Ammon's horn (tissue), 1 donor: ENCODE results near the gene OR2T6.
"Not testable (repeated sequence)": the region's sequence is repeated elsewhere in the genome, so short reads cannot be mapped to it uniquely, and the experiment has no call there.

Experiments
- DNase-seq: peaks from one replicate; pipeline ENCODE4 v3.0.0-alpha.2; 2016; ENCODE audit warnings: low spot score

OR2T6 gene

DNA sequence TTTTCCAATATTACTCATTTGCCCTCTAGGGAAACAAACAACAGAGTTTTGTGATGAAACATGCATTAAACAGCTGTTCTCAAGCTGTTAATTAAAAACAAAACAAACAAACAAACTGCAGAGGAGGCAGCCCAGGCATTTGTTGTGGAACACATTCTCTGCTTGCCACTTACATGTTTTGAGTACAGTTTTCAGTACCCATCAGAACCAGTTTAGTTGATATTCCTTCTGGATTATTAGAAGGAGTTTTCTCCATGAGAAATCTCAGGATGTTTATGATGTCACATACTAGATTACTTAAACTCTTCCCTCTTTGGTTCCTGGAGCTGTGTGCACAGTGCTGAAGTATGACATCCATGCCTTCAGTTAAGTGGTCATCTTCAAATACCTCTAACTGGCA is at the start of gene OR2T6:
Gene OR2T6, plus strand, starts transcription at position 301 of the 400 bp plus-strand sequence. CDS start 11,863 bp downstream, outside the sequence.
- DNase-seq, result no peak

GRCh38 chr1:248343451-248343850 is 32.1 kb upstream of the OR2T6 start:
- no peak for DNase-seq

- no peak for DNase-seq
Measured at GRCh38 chr1:248348475-248348874, 27.1 kb upstream of the OR2T6 start, which contains the start of gene OR14C36. TSS of gene OR14C36 (plus strand) at chr1:248348775. CDS start at chr1:248348775, 0 bp downstream.

- DNase-seq, result peak; percentile 42
Measured at GRCh38 chr1:248359415-248359814, 16.1 kb upstream of the OR2T6 start.

DNA sequence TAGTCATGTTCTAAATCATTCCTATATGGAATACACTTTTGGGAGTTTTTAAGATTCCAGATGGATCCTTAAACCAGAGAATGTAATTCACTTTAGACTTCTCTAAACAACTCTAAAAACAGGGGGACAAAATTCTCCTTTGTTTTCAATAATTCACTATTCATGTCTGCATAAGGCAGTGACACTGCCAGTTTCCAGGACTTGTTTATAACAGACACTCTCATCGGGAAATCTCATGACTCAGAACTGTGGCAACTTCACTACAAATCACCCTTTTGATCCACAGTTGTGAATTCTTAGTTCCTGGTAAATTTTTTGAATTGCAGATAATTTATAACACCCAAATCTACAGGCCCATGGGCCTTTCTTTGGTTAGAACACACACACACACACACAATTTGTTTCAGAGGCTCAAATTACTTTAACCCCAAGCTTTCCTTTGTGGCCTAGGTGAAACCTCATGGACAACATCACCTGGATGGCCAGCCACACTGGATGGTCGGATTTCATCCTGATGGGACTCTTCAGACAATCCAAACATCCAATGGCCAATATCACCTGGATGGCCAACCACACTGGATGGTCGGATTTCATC is 14.3 kb upstream of the OR2T6 start, which contains the start of gene OR2T4:
Gene OR2T4, plus strand, starts transcription at position 545 of the 595 bp plus-strand sequence. Its CDS starts 0 bp downstream, at position 545.
- peak; percentile 75 for DNase-seq

GRCh38 chr1:248366609-248367008 is 8.9 kb upstream of the OR2T6 start:
- DNase-seq, result no peak

GRCh38 chr1:248372394-248372793 is 3.2 kb upstream of the OR2T6 start:
- no peak for DNase-seq

DNA sequence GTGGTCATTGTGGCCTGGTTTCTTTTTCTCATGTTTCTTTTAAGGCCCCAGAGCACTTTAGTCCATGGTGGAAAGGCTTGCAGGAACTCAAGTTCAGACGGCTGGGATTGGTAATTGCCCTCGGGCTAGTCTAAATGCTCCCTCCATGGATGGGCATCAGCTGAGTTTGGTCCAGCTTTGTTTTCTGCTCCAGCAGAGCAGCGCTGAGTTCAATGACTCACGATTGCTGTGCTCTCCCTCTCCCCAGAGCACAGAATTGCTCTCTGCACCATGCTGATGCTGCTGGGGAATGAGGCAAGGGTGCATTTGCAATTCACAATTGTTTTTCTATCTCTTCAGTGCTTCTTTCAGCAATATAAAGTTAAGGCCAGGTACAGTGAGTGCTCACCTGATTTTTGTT is 1.8 kb upstream of the OR2T6 start:
- DNase-seq, result no peak

DNA sequence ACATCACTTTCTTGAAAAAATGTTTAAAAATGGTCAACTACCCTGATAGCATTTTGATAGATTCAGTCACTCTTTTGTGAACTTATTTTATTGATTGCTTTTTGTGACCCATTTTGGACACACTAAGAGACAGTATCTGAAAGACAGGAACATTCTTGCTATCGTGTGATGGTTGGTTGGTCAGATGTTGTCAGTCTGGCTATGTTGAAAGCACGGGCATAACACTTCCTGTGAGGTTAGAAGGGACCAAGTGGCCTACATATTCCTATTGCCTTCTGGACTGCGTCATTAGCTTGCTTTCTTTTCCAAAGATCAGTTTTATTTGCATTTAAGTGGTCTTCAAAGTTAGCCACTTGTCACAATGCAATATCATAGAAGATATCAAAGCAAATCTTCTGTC is 1.4 kb downstream of the OR2T6 start:
- DNase-seq, result no peak

GRCh38 chr1:248380854-248381253 is 5.3 kb downstream of the OR2T6 start:
- no peak for DNase-seq

DNA sequence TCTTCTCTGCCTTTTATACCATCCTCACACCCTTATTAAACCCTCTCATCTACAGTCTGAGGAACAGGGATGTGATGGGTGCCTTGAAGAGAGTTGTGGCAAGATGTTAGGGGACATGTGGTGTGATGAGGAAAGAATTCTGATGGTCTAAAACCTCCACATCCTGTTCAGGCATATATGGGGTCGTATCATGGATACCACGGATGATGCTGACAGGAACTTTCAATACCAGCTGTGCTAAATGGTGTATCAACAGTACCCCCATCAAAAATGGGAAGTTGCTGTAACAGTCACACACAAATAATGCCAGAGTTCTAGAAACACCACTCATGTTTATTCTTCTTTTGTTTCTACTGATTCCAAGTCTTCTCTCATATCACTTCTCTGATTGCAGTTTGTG is 12.9 kb downstream of the OR2T6 start:
- no peak for DNase-seq

DNA sequence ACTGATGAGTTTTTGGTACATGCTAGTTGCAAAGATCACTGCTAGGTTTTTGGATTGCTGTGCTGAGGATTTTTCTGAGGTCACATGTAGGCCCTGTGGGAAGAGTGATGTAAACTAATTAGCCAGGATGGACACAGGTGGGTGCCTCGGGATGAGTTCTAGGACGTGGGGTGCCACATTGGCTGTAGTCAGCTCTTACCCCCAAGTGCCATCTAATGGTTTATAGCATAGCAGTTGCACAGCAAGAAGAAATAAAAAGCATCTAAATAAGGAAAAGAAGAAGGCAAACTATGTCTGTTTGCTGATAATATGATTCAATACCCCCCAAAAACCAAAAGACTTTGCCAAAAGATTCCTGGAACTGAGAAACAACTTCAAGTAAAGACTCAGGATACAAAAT is 17.5 kb downstream of the OR2T6 start:
- DNase-seq, result peak; percentile 8

- DNase-seq, result no peak
Measured at GRCh38 chr1:248402748-248403147, 27.2 kb downstream of the OR2T6 start, which contains the start of gene OR2T1. TSS of gene OR2T1 (plus strand) at chr1:248403048. CDS start at chr1:248406148, 3,100 bp downstream.

DNA sequence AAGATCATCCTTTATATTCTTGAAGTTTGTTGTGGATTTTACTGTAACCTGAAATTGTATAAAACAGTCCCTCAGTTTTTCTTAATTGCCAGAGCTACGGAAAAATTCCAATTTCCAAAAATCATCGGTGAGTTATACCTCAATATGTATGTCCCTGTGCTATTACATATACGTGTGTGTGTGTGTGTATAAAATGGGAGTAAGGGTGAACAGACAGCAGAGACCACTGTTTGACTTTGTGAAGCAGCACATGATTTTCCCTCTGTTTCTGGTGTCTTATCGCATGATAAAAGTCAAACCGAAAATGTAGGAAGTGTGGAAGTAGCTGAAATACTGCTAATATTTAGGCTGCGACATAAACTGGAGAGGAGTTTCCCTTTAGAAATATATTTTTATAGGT is 28.5 kb downstream of the OR2T6 start:
- DNase-seq, result no peak

GRCh38 chr1:248406721-248407692 is 31.5 kb downstream of the OR2T6 start:
- DNase-seq, result no peak

GRCh38 chr1:248416226-248416625 is 40.7 kb downstream of the OR2T6 start:
- DNase-seq, result no peak

DNA sequence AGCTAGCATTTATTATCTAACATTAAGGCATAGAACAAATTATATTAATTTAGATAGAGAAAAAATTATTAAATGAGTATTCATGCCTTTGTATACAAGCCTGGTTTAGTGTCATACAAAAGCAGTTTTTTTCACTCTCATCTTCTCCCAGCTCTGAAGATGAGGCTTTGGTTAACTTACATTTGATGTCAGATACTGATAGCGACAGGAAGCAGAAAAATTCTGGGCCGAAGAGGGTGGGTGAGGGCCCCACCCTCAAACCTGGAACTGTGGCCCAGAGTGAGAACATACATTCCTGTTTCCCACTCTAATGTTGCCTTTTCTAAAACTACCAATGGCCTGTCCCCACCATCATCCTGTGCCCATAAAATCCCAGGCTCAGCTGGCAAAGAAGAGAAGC is 42.3 kb downstream of the OR2T6 start:
- DNase-seq, result no peak

DNA sequence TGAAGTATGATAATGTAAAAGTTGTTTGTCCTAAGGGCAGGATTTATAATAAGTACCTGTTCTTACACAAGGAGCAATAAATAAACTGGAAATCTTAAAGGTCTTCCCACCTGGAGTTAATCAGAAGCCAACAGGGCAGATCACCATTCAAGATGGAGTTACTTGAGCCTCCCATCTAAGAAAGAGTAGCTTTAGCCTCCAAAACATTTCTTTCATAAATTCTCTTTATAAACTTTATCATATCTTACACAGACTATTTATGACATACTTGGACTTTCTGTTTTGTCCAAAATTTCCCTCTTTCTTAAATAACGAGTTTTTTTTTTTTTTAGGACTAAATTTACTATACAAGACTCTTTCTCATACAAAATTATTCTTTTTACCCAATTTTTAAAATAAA is 45.8 kb downstream of the OR2T6 start:
- DNase-seq, result no peak

DNA sequence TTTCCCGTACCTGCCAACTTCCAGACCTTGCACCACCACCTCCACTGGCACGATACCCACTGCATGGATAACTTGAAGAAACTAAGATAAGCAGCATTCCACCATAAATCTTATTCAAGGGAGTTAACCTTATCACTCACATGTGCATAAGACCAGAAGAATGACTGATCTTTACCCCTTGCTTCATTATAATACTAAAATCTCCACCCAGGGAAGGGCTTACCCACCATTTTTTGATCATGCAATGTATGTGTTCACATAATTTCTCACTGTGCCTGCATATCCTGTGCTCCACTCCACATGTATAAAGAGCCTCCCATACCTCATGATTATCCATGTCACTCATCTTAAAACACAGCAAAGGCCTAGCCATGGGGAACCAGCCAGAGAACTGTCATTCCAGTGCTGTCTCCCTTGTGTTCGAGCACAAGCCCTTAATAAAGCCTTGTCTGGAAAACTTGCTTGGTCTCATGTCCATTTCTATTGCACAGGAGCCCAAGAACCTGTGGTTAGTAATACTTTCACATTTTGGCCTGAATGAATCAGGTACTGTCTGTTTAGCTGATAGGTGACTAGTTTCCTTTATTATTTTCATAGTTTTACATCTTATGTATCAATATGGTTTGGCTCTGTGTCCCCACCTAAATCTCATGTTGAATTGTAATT is 52.1 kb downstream of the OR2T6 start:
- not testable (repeated sequence) for DNase-seq

DNA sequence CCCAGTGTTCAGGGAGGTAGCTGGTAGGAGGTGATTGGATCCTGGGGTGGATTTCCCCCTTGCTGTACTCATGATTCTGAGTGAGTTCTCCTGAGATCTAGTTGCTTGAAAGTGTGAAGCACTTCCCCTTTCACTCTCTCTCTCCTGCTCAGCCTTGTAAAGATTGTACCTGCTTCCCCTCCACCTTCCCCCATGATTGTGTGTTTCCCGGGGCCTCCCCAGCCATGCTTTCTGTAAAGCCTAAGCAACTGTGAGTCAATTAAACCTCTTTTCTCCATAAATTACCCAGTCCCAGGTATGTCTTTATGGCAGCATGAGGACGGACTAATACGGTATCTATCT is 52.6 kb downstream of the OR2T6 start:
- DNase-seq, result not testable (repeated sequence)

- DNase-seq, result not testable (repeated sequence)
Measured at GRCh38 chr1:248431683-248432082, 56.1 kb downstream of the OR2T6 start.

DNA sequence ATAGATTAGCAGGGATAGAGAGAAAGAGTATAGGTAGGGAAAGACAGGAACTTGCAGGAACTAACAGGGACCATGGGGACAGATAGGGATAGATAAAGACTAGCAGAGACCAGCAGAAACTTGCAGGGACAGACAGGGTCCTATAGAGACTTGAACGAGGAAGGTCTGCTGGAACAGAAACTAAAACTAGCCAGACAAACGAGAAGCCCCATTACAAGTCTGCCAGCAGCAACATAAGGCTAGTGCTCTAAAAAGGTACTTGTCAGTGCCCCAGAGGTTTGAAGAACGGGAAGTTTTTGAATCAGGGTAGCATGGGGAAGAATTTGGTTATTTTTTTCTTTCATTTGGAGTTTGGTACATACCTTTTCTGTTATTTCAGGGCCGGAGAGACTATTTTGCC is 56.7 kb downstream of the OR2T6 start:
- not testable (repeated sequence) for DNase-seq
